ENCODE data around the gene STIM1.
"Not testable (repeated sequence)": the region's sequence is repeated elsewhere in the genome, so short reads cannot be mapped to it uniquely, and the experiment has no call there.

The STIM1 gene

GRCh38 chr11:4039011-4039410, 183.5 kb downstream of the STIM1 start:
- DNase-seq = no peak

- DNase-seq = no peak
Observed at GRCh38 chr11:4040461-4040860, 185.0 kb downstream of the STIM1 start.

GRCh38 chr11:4041731-4042391, 186.4 kb downstream of the STIM1 start:
- DNase-seq = no peak

GRCh38 chr11:4044976-4045646, 189.6 kb downstream of the STIM1 start:
- no peak for DNase-seq

GRCh38 chr11:4048340-4048739, 192.9 kb downstream of the STIM1 start:
- DNase-seq = no peak

GRCh38 chr11:4049006-4049405, 193.5 kb downstream of the STIM1 start:
- peak in 1 of 2 donors; percentile 27 for DNase-seq

- DNase-seq = no peak
Observed at GRCh38 chr11:4050138-4050537, 194.7 kb downstream of the STIM1 start.

GRCh38 chr11:4053200-4053599, 197.7 kb downstream of the STIM1 start:
- not testable (repeated sequence) for DNase-seq

- no peak for DNase-seq
Observed at GRCh38 chr11:4054643-4055042, 199.2 kb downstream of the STIM1 start.

GRCh38 chr11:4059424-4059823, 204.0 kb downstream of the STIM1 start:
- no peak for DNase-seq

GRCh38 chr11:4060182-4060923, 204.9 kb downstream of the STIM1 start:
- no peak for DNase-seq

GRCh38 chr11:4061700-4062099, 206.2 kb downstream of the STIM1 start:
- no peak for DNase-seq

GRCh38 chr11:4063348-4063747, 207.9 kb downstream of the STIM1 start:
- DNase-seq = no peak

- no peak for DNase-seq
Observed at GRCh38 chr11:4064278-4064955, 209.0 kb downstream of the STIM1 start.

- DNase-seq = no peak
Observed at GRCh38 chr11:4065086-4065485, 209.6 kb downstream of the STIM1 start.

- no peak for DNase-seq
Observed at GRCh38 chr11:4065601-4066377, 210.3 kb downstream of the STIM1 start.

GRCh38 chr11:4066910-4067309, 211.4 kb downstream of the STIM1 start:
- no peak for DNase-seq

GRCh38 chr11:4068962-4069361, 213.5 kb downstream of the STIM1 start:
- no peak for DNase-seq

- DNase-seq = no peak
Observed at GRCh38 chr11:4071325-4071724, 215.9 kb downstream of the STIM1 start.

- DNase-seq = no peak
Observed at GRCh38 chr11:4071914-4072313, 216.4 kb downstream of the STIM1 start.

- peak; percentile 68 to 82 for DNase-seq
Observed at GRCh38 chr11:4072668-4073285, 217.3 kb downstream of the STIM1 start.

- DNase-seq = no peak
Observed at GRCh38 chr11:4074266-4074665, 218.8 kb downstream of the STIM1 start.
